NOMO-1 (cell line): Measurements from ENCODE around the gene DDX28.

Source experiments
- DNase-seq, 2 experiments: peaks; one replicate each; lab custom pipeline; 2025; ENCODE audit not compliant: unreplicated experiment in 2 of 2; lab: John Stamatoyannopoulos, UW

DDX28 gene

GRCh38 chr16:68022728-68023537 is at the start of gene DDX28, which contains the start of gene DUS2:
TSS of gene DDX28 (minus strand) at chr16:68023232. CDS start at chr16:68023202, 30 bp downstream.
TSS of gene DUS2 (plus strand) at chr16:68023284. CDS start at chr16:68038024, 14,740 bp downstream.
- peak; percentile 76 to 83 for DNase-seq

GRCh38 chr16:68072038-68072695 is 49.1 kb upstream of the DDX28 start:
- no peak for DNase-seq

- DNase-seq = no peak
These were observed 48.5 kb upstream of the DDX28 start for GRCh38 chr16:68071518-68071901.

GRCh38 chr16:68070806-68071517 is 47.9 kb upstream of the DDX28 start:
- no peak for DNase-seq

- DNase-seq = no peak
These were observed 47.3 kb upstream of the DDX28 start for GRCh38 chr16:68070249-68070730.

- DNase-seq = no peak
These were observed 46.6 kb upstream of the DDX28 start for GRCh38 chr16:68069511-68070248.

- no peak for DNase-seq
These were observed 45.9 kb upstream of the DDX28 start for GRCh38 chr16:68068926-68069325.

GRCh38 chr16:68066763-68067162 is 43.7 kb upstream of the DDX28 start:
- DNase-seq = no peak

- no peak for DNase-seq
These were observed 42.8 kb upstream of the DDX28 start for GRCh38 chr16:68065716-68066305.

- peak; percentile 49 to 68 for DNase-seq
These were observed 41.8 kb upstream of the DDX28 start for GRCh38 chr16:68064791-68065365.

GRCh38 chr16:68062910-68063393 is 39.9 kb upstream of the DDX28 start:
- no peak for DNase-seq

- DNase-seq = peak; percentile 39 to 59
These were observed 38.4 kb upstream of the DDX28 start for GRCh38 chr16:68061396-68061795.

- no peak for DNase-seq
These were observed 36.8 kb upstream of the DDX28 start for GRCh38 chr16:68059804-68060203.

GRCh38 chr16:68055395-68055794 is 32.4 kb upstream of the DDX28 start:
- no peak for DNase-seq

- DNase-seq = no peak
These were observed 26.4 kb upstream of the DDX28 start for GRCh38 chr16:68049449-68049848.

GRCh38 chr16:68047987-68048386 is 25.0 kb upstream of the DDX28 start:
- no peak for DNase-seq

- DNase-seq = no peak
These were observed 23.1 kb upstream of the DDX28 start for GRCh38 chr16:68046106-68046505.

GRCh38 chr16:68041783-68042182 is 18.8 kb upstream of the DDX28 start:
- DNase-seq = peak; percentile 33 to 90

- DNase-seq = peak; percentile 67 to 75
These were observed 17.7 kb upstream of the DDX28 start for GRCh38 chr16:68040506-68041288.
